Naive thymus-derived CD8-positive, alpha-beta T cell (primary cell): ENCODE measurements around the gene MINDY4. TPM values are rescaled to one million over a fixed set of nuclear protein-coding genes. Genes with fewer than 3 reads are reported as not detected.

ENCODE experiments used
- ATAC-seq, 2 donors: fragments of 150-1000 bp; cut with Tn5 transposase in 1 of 2; sonication (Bioruptor Pico), chemical (Tn5 transposase) in 1 of 2; 1 replicate in 1 of 2; 2 replicates in 1 of 2; pipeline ENCODE4 v1.10.0; 2021; ENCODE audit warnings: mild to moderate bottlenecking in 2 of 2, moderate library complexity in 2 of 2
- POLR2A ChIA-PET: fragments of 350-600 bp; sonication (Branson Sonifier 250); formaldehyde crosslinking; loops from one replicate; lab custom pipeline; 2021; ENCODE audit warnings: antibody characterized with exemption; lab: Charles Lee
- DNase-seq, 10 donors: peaks; one replicate each; pipeline versions ENCODE4 v3.0.0 to v3.0.0-alpha.2; 2020 to 2022
- H3K27ac Mint-ChIP-seq, 10 donors: one replicate each; pipeline ENCODE4 v1.8.0; 2020 to 2022; ENCODE audit warnings: mild to moderate bottlenecking in 10 of 10, mixed read lengths in 10 of 10, moderate library complexity in 4 of 10, inconsistent platforms in 1 of 10
- H3K27me3 Mint-ChIP-seq, 5 donors: one replicate each; pipeline ENCODE4 v1.8.0; 2021 to 2022; ENCODE audit warnings: mixed read lengths in 5 of 5
- H3K36me3 Mint-ChIP-seq, 3 donors: one replicate each; pipeline ENCODE4 v1.8.0; 2020 to 2022; ENCODE audit warnings: mixed read lengths in 3 of 3, mild to moderate bottlenecking in 2 of 3, inconsistent platforms in 1 of 3
- H3K4me1 Mint-ChIP-seq, 4 donors: one replicate each; pipeline ENCODE4 v1.8.0; 2021 to 2022; ENCODE audit warnings: mixed read lengths in 4 of 4
- H3K4me3 Mint-ChIP-seq, 10 donors: one replicate each; pipeline ENCODE4 v1.8.0; 2020 to 2022; ENCODE audit warnings: mild to moderate bottlenecking in 10 of 10, mixed read lengths in 10 of 10, moderate library complexity in 6 of 10, inconsistent platforms in 1 of 10
- H3K9me3 Mint-ChIP-seq, 9 donors: one replicate each; pipeline ENCODE4 v1.8.0; 2020 to 2022; ENCODE audit warnings: mixed read lengths in 9 of 9, mild to moderate bottlenecking in 3 of 9, inconsistent platforms in 1 of 9, moderate library complexity in 1 of 9
- polyA plus RNA-seq, 3 donors: library from polyadenylated mRNA; unstranded; fragments of 300-500 nt; fragmentation: Illumina TruSeq; gene quantifications; one replicate each; pipeline ENCODE4 v1.2.3, GENCODE V29; 2021
- total RNA-seq, 8 experiments: library from RNA in 2 of 8; stranded (reverse) in 2 of 8; gene quantifications; one replicate each; pipeline ENCODE4 v1.2.3 and lab custom pipeline; 2021 to 2026

The MINDY4 gene
- total and polyA plus RNA-seq, 5 experiments from 2014 or later = 0.44 to 1.5 (median 0.84) TPM

GRCh38 chr7:30912021-30912730 lies 141.0 kb downstream of the MINDY4 start:
- no peak for DNase-seq
- no peak for ATAC-seq
- POLR2A ChIA-PET = no interaction called here
- no peak overlapping the region for H3K27ac Mint-ChIP-seq
- H3K27me3 Mint-ChIP-seq = no peaks in the 10 kb centered on the region
- H3K36me3 Mint-ChIP-seq = no peaks in the 10 kb centered on the region
- peaks cover 0 to 2% (median 0%) of the 10 kb centered on the region in 4 donors for H3K4me1 Mint-ChIP-seq
- H3K9me3 Mint-ChIP-seq = no peaks in the 10 kb centered on the region
- no peak overlapping the region for H3K4me3 Mint-ChIP-seq

GRCh38 chr7:30912731-30912985 lies 141.4 kb downstream of the MINDY4 start:
- Mint-ChIP-seq H3K9me3 (no peaks in the 10 kb centered on the region), H3K4me3 (no peak overlapping the region), H3K4me1 (peaks cover 0 to 2% (median 0%) of the 10 kb centered on the region in 4 donors), H3K27ac (no peak overlapping the region), H3K27me3 (no peaks in the 10 kb centered on the region), H3K36me3 (no peaks in the 10 kb centered on the region)
- DNase-seq (no peak), ATAC-seq (no peak)
- POLR2A ChIA-PET = no interaction called here

- POLR2A ChIA-PET = no interaction called here
- no peak overlapping the region for H3K4me3 Mint-ChIP-seq
- no peaks in the 10 kb centered on the region for H3K9me3 Mint-ChIP-seq
- H3K27ac Mint-ChIP-seq = no peak overlapping the region
- no peaks in the 10 kb centered on the region for H3K27me3 Mint-ChIP-seq
- no peak for ATAC-seq
- H3K36me3 Mint-ChIP-seq = no peaks in the 10 kb centered on the region
- DNase-seq = no peak
- H3K4me1 Mint-ChIP-seq = peaks cover 0 to 2% (median 0%) of the 10 kb centered on the region in 4 donors
Observed at GRCh38 chr7:30912986-30913811, 142.0 kb downstream of the MINDY4 start.

- Mint-ChIP-seq H3K27me3 (no peaks in the 10 kb centered on the region), H3K4me1 (peaks cover 0 to 2% (median 0%) of the 10 kb centered on the region in 4 donors), H3K4me3 (no peak overlapping the region), H3K27ac (peak overlapping the region in 1 of 10 donors; percentile 59), H3K36me3 (no peaks in the 10 kb centered on the region), H3K9me3 (no peaks in the 10 kb centered on the region)
- ATAC-seq = no peak
- POLR2A ChIA-PET = no interaction called here
- no peak for DNase-seq
Observed at GRCh38 chr7:30913821-30914515, 142.8 kb downstream of the MINDY4 start.

GRCh38 chr7:30914596-30914995 lies 143.4 kb downstream of the MINDY4 start:
- Mint-ChIP-seq H3K27me3 (no peaks in the 10 kb centered on the region), H3K4me1 (peaks cover 0 to 2% (median 0%) of the 10 kb centered on the region in 4 donors), H3K9me3 (no peaks in the 10 kb centered on the region), H3K4me3 (no peak overlapping the region), H3K27ac (no peak overlapping the region), H3K36me3 (no peaks in the 10 kb centered on the region)
- ATAC-seq (no peak), DNase-seq (no peak)
- POLR2A ChIA-PET = no interaction called here

- POLR2A ChIA-PET = no interaction called here
- Mint-ChIP-seq H3K27me3 (no peaks in the 10 kb centered on the region), H3K9me3 (no peaks in the 10 kb centered on the region), H3K27ac (no peak overlapping the region), H3K4me1 (peaks cover 0 to 2% (median 0%) of the 10 kb centered on the region in 4 donors), H3K36me3 (no peaks in the 10 kb centered on the region), H3K4me3 (no peak overlapping the region)
- no peak for DNase-seq
- no peak for ATAC-seq
Observed at GRCh38 chr7:30915005-30915601, 143.9 kb downstream of the MINDY4 start.

GRCh38 chr7:30915751-30916150 lies 144.5 kb downstream of the MINDY4 start:
- ATAC-seq (no peak), DNase-seq (no peak)
- no peaks in the 10 kb centered on the region for H3K9me3 Mint-ChIP-seq
- no peak overlapping the region for H3K27ac Mint-ChIP-seq
- POLR2A ChIA-PET = no interaction called here
- H3K4me1 Mint-ChIP-seq = no peaks in the 10 kb centered on the region
- no peaks in the 10 kb centered on the region for H3K36me3 Mint-ChIP-seq
- no peak overlapping the region for H3K4me3 Mint-ChIP-seq
- no peaks in the 10 kb centered on the region for H3K27me3 Mint-ChIP-seq

- Mint-ChIP-seq H3K9me3 (no peaks in the 10 kb centered on the region), H3K4me3 (no peak overlapping the region), H3K27ac (no peak overlapping the region), H3K4me1 (no peaks in the 10 kb centered on the region), H3K27me3 (no peaks in the 10 kb centered on the region), H3K36me3 (no peaks in the 10 kb centered on the region)
- DNase-seq = no peak
- no peak for ATAC-seq
- POLR2A ChIA-PET = no interaction called here
Observed at GRCh38 chr7:30916255-30916654, 145.0 kb downstream of the MINDY4 start.

GRCh38 chr7:30916767-30917166 lies 145.6 kb downstream of the MINDY4 start:
- no peaks in the 10 kb centered on the region for H3K9me3 Mint-ChIP-seq
- POLR2A ChIA-PET = no interaction called here
- no peaks in the 10 kb centered on the region for H3K4me1 Mint-ChIP-seq
- no peaks in the 10 kb centered on the region for H3K27me3 Mint-ChIP-seq
- DNase-seq (no peak), ATAC-seq (no peak)
- no peak overlapping the region for H3K27ac Mint-ChIP-seq
- H3K36me3 Mint-ChIP-seq = no peaks in the 10 kb centered on the region
- no peak overlapping the region for H3K4me3 Mint-ChIP-seq

GRCh38 chr7:30917216-30917893 lies 146.1 kb downstream of the MINDY4 start:
- no peak for DNase-seq
- no peaks in the 10 kb centered on the region for H3K9me3 Mint-ChIP-seq
- peaks cover 0 to under 1% (median 0%) of the 10 kb centered on the region in 4 donors for H3K4me1 Mint-ChIP-seq
- H3K27ac Mint-ChIP-seq = no peak overlapping the region
- ATAC-seq = no peak
- H3K36me3 Mint-ChIP-seq = no peaks in the 10 kb centered on the region
- no peak overlapping the region for H3K4me3 Mint-ChIP-seq
- no peaks in the 10 kb centered on the region for H3K27me3 Mint-ChIP-seq
- POLR2A ChIA-PET = no interaction called here

- peak in 1 of 10 donors; percentile 54 for DNase-seq
- Mint-ChIP-seq H3K9me3 (no peaks in the 10 kb centered on the region), H3K4me3 (no peak overlapping the region), H3K27me3 (no peaks in the 10 kb centered on the region), H3K36me3 (no peaks in the 10 kb centered on the region), H3K27ac (no peak overlapping the region), H3K4me1 (peaks cover 0 to 2% (median 0%) of the 10 kb centered on the region in 4 donors)
- ATAC-seq = no peak
- POLR2A ChIA-PET = no interaction called here
Observed at GRCh38 chr7:30918676-30919075, 147.5 kb downstream of the MINDY4 start.

- POLR2A ChIA-PET = no interaction called here
- H3K4me1 Mint-ChIP-seq = peaks cover 0 to 2% (median 0%) of the 10 kb centered on the region in 4 donors
Observed at GRCh38 chr7:30920021-30920583, 148.9 kb downstream of the MINDY4 start.

More at GRCh38 chr7:30920021-30920583, 148.9 kb downstream of the MINDY4 start:
- DNase-seq (peak in 1 of 10 donors; percentile 57), ATAC-seq (no peak)
- H3K9me3 Mint-ChIP-seq = no peaks in the 10 kb centered on the region
- no peaks in the 10 kb centered on the region for H3K27me3 Mint-ChIP-seq
- no peak overlapping the region for H3K4me3 Mint-ChIP-seq
- H3K27ac Mint-ChIP-seq = no peak overlapping the region
- H3K36me3 Mint-ChIP-seq = no peaks in the 10 kb centered on the region
